Bone marrow (tissue), 2 donors: Measurements from ENCODE around the gene NOS1AP.

Source experiments
- DNase-seq, 2 donors: peaks; one replicate each; lab custom pipeline; 2025; lab: John Stamatoyannopoulos, UW

Gene NOS1AP

DNA sequence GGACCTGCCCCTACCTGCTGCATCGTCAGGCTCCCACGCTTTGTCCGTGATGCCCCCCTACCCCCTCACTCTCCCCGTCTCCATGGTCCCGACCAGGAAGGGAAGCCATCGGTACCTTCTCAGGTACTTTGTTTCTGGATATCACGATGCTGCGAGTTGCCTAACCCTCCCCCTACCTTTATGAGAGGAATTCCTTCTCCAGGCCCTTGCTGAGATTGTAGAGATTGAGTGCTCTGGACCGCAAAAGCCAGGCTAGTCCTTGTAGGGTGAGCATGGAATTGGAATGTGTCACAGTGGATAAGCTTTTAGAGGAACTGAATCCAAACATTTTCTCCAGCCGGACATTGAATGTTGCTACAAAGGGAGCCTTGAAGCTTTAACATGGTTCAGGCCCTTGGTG is 298.3 kb downstream of the NOS1AP start:
- no peak for DNase-seq

DNA sequence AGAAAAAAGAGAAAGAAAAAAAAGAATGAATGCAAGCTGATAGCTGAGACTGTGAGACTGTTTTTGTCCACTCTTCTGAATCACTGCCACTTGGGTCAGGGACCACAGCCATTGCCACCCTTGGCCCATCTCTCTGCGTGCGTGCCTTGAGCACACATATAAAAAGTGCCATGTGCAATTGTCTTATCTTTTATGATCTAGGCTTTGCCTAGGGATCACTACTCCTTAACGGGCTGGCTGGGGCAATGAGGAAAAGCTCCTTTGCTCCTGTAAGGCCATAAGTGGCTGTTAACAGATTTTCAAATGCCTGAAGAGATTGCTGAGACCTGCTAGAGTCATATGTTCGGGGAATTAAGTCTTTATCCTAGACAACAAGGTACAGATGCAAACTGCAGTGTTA is 299.0 kb downstream of the NOS1AP start:
- DNase-seq = no peak

DNA sequence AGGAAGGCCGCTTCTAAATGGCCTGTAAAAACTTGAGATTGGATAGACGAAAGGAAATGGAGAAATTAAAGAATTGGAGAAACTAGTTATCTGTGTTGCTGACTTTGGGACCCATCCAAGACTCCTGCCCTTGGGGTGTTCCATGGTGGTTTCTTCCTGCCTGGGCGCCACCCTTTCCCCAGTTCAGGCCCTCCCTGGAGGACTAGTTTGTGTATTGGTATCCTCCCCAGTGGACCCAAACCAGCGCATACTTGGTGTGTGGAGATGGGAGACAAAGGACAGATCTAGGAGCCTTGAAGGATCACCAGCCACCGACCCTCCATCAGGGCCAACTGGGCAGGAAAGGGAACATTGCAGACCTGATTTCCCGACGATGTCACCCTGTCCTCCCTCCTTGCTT is 300.1 kb downstream of the NOS1AP start:
- DNase-seq = no peak

DNA sequence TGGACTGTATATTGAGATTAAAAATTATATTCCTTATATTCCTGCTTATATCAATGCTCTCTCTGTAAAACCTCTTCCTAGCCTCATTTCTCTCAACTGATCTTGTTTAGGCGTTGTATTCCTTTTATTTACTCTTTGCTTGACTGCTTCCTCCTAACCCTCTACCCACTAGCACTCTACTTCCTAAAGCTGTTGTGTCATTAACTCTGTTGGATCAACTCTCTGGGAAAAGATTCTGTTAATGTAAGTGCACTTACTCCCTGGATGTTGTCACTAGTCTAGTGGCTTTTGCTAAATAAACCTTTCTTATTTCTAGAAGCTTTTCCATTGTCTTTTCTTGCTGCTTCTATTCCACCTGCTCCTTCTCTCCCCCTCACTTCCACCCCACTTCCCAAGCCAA is 300.7 kb downstream of the NOS1AP start:
- DNase-seq = no peak

DNA sequence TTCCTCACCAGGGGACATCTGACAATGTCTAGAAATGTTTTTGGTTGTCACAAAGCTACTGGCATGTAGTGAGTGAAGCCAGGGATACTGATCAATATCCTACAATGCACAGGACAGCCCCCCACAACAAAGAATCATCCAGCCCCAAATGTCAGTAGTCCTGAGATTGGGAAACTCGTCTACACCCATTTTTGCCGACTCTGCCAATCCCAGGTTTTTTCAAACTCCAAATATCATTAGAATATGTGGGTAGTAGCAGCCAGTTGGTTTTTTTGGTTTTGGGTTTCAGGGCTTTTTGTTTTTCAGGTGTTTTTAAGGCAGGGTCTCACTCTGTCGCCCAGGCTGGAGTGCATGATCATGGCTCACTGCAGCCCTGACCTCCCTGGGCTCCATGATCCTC is 301.2 kb downstream of the NOS1AP start:
- no peak for DNase-seq

DNA sequence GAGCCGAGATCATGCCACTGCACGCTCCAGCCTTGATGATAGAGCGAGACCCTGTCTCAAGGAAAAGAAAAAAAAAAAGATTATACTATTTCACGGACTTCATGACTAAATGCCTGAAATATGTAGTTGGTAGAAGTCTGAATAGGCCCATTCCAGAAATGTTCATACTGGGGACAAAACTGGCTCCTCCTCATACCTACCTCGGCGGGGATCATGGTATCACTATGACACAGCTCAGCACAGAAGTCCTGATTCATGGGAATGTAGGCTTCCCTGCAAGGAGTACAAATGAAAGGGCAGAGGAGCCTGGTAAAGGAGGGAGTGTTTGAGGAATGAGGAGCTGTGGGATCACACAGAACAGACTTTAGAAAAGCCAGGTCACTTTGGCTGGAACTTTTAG is 302.1 kb downstream of the NOS1AP start:
- DNase-seq = no peak

DNA sequence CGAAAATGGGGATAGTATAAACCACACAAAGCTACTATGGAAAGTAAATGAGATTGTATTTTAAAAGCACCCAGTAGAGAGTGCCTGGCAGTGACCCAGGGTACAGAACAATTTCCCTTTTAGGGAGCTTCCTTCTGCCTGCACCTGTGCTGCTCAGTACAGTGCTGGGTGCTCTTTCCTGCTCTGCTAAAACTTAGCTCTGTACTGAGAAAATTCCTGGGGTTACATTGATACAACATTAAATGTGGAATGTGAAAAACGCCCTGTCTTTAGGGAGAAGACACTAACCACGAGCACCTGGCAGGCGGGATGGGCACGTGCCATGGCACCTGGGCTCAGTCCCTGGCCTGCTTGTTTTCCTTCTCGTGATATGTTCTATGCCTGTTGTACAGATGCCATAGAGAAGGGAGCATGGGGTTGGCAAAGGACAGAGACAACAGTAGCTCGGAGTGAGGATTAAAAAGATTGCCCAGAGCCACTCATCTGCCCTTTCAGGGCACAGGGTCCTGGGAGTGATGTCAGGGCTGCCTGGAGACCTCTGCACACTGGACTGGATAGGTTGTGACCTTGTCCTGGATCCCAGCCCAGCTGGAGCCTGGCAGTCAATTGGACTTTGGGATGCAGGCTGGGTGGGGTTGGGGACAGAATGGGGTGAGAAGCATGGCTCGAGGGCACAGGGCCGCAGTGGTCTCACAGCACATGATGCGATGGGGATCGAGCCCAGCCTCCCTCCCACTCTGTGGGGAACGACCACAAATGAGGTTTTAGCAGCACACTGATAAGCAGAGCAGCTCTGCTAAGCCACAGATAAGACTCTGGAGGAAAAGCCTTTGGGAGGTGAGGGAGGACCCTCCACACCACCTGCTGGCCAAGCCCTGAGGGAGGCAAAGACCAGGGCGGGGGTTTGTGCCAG is 302.9 kb downstream of the NOS1AP start:
- no peak for DNase-seq

DNA sequence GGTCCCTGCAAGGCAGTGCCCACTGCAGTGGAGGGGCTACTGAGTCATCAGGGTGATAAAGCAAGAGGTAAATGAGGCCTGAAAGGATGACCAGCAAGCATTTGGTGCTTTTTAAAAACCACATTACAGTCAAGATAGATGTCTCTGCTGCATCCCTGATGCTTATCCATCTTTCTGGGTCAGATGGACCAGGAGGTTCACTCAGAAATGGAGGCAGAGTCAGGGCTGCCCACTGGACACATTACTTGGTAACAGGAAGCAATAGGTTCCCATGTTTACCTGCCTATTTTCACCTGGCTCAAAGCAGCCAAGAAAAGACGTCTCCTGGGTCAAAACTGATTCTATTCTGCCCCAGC is 303.6 kb downstream of the NOS1AP start:
- no peak for DNase-seq

DNA sequence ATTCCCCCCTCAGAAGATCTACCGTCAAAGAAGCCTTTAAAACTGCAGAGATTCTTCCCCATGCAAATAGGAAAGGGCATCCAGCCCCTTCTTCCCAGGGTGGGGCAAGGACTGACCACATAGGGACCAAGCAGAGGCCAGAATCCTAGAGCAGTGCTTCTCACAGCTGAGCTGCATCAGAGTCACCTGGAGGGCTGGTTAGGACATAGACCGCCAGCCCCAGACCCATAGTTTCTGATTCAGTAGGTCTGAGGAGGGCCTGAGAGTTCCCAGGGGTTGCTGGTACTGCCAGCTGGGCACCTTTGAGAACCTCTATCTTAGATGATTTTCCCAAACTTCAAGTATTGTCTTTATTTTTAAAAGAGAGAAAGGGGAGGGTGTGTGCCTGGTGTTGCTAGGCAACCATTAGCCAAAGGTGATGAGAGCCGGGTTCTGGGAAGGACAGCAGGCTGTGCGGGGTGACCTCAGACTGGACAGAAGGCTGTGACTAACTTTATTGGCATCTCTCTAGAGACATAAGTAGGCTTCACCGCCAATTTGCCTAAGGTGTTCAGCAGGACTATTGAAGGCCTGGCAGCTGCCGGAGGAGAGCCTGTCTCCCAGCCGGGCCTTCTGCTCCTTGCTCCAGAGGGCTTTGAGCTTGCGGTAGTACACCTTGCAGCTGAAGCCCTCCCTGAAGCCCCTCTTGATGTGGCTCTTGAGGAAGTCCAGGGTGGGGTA is 304.2 kb downstream of the NOS1AP start:
- no peak for DNase-seq

DNA sequence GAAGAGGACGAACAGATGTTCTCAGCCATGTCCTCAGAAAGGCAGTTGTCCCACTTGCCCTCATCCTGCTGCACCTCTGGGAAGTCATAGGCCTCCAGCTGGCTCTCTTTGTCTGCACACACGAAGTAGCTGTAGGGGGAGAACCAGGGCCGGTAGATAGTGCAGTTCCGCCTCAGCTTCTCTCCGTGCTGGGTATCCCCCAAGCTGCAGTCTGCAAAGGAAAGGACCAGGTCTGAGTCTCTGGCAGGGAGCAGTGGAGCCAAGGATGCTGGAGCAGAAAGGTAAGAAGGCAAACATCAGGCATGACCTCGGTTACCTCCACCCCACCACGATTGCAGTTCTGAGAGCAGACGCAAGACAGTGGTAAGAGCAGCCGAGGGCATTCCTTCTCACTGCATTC is 304.9 kb downstream of the NOS1AP start:
- DNase-seq = no peak

DNA sequence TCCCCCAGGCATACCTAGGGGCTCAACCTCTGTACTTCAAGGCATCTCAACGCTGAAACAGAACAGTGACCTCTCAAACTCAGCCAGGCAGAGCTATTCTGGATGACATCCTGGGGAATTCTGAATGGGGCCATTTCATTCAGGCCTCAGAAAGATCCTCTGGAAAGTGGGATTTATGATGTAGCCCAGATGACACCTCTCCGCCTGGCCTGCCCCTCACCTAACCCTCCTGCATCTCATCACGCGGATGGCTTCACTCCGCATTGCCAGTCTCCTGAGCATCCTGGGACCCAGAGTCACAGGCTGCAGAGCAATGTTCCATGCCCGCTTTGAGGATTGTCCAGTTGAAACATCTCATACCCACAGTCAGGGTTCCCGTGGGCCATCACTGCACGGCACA is 306.0 kb downstream of the NOS1AP start:
- DNase-seq = no peak

DNA sequence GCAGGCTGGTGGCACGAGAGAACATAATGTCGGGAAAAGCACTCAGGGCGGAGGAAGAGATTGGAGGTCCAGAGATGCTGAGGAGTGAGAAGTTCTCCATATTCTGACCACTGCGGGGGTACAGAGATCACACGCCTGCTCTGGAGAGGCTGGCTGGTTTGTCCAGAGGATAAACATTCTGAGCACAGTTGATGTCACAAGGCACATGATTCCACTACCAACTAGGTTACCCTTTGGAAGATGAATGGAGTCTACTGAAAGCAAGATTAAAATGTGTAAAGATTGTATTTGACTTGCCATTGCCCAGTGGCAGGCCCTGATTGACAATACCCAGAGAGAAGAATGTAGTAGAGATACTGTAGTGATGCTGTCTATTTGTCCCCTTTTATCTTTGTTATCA is 307.2 kb downstream of the NOS1AP start, which contains the start of gene SPATA46:
SPATA46 (minus strand) TSS at position 164 of the 400 bp plus-strand sequence; CDS start at position 100, 64 bp downstream.
- no peak for DNase-seq

DNA sequence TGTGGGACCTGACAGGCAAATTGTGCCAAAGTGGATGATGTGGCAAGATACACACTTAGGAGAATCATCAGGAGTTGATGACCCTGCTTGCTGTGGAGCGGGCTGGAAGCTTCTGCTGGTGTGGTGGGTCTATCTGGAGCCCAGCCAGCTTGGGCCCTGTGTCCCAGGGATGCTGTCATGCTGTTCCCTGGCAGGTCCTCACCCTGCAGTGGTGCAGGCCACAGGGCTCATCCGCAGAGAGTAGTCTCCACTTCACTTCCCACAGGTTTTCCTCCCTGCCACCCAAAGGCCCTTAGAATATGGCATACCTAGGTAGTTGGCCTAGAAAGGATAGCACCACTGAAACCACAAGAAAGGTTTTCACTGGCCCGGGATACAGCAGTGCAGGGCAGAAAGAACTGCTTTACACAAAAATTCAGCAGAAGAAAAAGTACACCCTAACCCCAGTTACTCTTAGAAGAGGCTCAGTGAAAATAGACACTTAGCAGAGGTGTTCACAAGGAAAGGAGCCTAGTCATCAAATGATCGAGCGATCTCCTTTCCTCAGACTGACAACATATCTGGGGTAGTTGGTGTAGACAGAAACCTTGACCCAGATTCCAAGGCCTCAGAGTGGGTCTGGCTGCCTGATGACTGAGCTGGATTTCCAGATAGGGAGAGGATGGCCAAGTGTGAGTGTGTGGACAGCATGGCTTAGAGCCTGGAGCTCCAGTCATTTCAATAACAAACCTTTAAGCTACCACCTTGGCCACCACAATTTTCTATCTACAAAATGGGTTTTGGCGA is 310.8 kb downstream of the NOS1AP start:
- no peak for DNase-seq

DNA sequence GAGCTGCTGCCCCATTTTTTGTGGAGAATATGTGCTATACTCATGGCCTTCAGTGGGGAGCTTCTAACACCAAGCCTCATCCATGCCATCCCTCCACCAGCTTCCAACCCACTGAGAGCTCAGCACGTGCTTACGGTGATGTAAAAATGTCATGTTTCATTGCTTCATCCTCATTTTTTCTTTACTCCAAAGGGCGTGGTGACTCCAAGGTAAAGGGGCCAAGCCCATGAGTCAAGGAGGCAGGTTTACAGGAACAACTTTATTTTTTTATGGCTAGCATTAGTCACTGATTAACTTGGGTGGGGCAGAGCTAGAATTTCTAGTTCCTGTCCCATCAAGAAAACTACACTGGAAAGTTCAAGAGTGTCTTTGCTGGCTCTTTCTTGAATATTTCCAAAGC is 311.9 kb downstream of the NOS1AP start, which contains the start of gene C1orf226:
C1orf226 (plus strand) TSS at position 346 of the 400 bp plus-strand sequence. CDS start 174 bp downstream, outside the sequence.
- no peak for DNase-seq

DNA sequence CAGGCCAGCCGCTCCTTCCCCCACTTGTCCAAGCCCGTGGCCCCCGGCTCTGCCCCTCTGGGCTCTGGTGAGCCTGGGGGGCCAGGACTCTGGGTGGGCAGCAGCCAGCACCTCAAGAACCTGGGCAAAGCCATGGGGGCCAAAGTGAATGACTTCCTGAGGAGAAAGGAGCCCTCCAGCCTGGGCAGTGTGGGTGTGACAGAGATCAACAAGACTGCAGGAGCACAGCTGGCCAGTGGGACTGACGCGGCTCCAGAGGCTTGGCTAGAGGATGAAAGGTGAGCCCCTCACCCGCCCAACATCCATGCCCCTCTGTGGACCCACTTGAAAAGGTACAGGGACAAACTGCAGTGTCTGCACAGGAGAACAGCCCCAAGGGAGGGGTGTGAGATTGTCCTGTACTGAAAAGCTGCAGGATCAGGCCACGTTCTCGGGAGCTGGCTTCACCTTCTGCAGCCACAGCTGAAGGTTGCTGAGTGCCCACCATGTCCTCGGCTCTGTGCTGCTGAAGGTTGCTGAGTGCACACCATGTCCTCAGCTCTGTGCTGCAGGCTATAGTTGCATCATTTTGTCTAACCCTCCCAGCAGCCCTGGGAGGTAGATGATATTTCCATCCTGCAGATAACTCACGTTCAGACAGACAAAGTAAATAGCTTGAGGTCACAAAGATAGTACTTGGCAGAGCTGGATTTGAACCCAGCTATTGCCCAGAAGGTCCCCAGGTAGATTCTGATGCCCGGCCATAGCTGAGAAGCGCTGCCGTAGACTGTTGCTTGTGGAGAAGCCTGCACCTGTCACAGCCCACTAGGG is 312.7 kb downstream of the NOS1AP start:
- DNase-seq = no peak

DNA sequence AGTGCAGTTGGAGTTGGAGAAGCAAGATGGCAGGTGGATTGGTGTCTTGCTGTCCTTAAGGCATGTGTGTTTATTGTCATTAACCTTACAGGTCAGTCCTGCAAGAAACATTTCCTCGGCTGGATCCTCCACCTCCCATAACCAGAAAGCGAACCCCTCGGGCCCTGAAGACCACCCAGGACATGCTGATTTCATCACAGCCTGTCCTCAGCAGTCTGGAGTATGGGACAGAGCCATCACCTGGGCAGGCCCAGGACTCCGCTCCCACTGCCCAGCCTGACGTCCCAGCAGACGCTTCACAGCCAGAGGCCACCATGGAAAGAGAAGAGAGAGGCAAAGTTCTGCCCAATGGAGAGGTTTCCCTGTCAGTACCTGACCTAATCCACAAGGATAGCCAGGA is 313.6 kb downstream of the NOS1AP start:
- no peak for DNase-seq

DNA sequence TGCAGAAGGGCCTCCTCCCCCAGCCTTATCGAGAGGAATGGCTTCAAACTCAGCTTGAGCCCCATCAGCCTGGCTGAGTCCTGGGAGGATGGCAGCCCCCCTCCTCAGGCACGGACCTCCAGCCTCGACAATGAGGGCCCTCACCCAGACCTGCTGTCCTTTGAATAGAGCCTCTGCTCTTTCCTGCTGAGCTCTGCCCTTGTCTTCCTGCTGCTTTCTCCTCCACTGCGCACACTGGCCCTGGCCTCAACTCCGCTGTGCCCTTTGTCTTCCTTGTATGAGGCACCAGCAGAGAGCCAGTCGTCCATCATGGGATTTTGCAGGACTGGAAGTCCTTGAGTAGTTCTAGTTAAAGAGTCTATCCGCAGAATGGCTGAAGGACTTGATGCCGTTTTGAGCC is 314.0 kb downstream of the NOS1AP start:
- DNase-seq = no peak

DNA sequence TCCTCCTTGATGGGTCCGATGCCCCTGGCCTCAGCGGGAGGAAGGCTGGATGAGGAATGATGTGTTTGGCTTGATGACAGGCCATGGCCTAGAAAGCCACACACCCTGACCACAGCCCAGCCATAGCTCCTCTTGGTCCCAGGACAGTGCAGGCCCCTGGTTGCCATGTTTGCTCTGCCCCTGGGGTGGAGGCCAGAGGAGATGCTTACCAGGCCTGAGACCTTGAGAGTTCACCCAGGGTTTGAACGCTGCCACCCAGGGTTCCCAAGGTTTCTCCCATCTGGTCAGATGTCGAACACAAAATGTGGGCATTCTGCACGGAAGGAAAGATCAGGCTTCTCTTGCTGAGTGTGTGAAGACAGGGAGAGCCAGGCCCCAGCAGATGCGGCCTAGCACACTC is 314.6 kb downstream of the NOS1AP start:
- no peak for DNase-seq

DNA sequence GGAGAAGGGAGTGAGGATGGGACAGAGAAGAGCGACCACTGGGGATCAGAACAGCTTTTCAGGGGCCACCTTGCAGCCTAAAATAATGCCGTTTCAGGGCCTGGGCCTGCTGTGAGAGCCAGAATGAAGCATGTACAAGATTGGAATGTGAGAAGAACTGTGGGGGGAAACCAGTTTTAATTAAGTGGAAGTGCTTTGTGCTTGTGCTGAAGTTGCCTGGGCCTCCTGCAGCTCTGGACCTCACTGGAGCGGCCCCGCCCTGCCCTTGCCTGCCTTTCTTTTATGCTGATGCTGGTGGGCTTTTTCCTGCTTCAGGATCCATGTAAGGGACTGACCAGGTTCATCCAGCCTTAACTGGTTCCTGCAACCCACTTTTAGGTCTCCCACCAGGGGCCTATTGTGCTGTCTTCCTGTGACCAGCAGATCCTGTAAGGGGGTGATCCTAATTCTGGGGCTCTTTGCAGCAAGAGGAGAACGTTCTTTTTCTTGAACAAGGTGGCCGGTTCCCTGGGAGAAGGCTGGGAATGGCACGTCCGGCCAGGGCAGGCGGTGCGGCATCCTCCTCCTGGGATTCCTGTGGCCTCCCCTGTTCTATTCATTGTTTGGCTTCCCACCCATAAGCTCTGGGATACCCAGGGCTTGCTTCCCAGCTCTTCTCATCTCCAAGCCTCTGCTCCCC is 315.2 kb downstream of the NOS1AP start:
- DNase-seq = no peak

DNA sequence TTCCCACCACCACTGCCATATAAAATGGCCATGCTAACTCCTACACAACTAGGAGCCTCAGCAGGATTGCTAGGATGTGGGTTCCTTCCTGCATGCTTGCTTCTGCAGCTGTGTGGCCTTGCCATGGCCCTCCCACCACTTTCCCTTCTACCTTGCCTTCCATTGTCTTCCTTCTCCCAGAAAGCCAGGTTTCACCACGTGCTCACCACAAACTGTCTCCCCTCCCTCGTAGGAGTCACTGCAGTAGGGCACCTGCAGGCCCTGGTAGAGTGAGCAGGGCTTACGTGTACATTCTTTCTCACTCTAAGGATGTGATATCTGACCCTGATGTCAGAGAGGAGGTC is 315.8 kb downstream of the NOS1AP start:
- DNase-seq = no peak

DNA sequence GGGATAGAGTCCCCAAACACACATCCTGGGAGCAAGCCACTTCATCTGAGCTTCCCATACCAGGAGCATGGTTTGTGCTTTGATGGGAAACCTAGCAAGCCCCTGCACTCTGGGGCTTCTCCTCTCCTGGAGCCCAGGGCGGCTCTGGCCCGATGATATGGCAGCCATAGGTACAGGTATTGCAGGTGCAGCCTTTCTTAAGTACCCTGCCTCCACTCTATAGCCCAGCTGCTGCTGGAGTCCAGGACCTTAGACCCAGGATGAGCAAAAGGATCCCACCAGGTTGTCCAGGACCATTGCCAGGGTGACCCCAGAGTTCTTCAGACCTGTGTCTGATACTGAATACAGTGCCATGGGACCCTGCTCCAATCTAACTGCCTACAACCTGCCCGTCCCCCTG is 316.2 kb downstream of the NOS1AP start:
- no peak for DNase-seq
